ENCODE results near the gene FAM117B.

GRCh38 chr2:202628646-202629198 is 6.0 kb upstream of the FAM117B start:
- no peak for TF ChIP-seq POLR2A (IDR thresholded peaks at IDR 0.05)
- TF ChIP-seq CTCF (IDR thresholded peaks at IDR 0.05): no peak
- TF ChIP-seq EP300 (IDR thresholded peaks at IDR 0.05): no peak

All from tibial nerve (tissue), 4 donors.